Measurements from ENCODE around the gene KRTAP9-4.
"Not testable (repeated sequence)": the region's sequence is repeated elsewhere in the genome, so short reads cannot be mapped to it uniquely, and the experiment has no call there.

The KRTAP9-4 gene

DNA sequence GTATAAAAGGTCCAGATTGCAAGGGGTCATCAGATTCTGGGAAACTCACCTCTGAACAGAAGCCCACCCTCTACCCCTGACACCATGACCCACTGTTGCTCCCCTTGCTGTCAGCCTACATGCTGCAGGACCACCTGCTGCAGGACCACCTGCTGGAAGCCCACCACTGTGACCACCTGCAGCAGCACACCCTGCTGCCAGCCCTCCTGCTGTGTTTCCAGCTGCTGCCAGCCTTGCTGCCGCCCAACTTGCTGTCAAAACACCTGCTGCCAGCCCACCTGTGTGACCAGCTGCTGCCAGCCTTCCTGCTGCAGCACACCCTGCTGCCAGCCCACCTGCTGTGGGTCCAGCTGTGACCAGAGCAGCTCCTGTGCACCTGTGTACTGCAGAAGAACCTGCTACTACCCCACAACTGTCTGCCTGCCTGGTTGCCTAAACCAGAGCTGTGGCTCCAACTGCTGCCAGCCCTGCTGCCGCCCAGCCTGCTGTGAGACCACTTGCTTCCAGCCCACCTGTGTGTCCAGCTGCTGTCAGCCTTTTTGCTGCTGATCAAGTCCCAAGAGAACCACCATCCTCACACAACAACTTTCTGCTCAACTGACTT, at the start of gene KRTAP9-4:
Gene KRTAP9-4, plus strand, starts transcription at position 51 of the 604 bp plus-strand sequence. Its CDS starts 34 bp downstream, at position 85.
- DNase-seq (ENCODE audit: low read depth in 2 of 2) = not testable (repeated sequence)

DNA sequence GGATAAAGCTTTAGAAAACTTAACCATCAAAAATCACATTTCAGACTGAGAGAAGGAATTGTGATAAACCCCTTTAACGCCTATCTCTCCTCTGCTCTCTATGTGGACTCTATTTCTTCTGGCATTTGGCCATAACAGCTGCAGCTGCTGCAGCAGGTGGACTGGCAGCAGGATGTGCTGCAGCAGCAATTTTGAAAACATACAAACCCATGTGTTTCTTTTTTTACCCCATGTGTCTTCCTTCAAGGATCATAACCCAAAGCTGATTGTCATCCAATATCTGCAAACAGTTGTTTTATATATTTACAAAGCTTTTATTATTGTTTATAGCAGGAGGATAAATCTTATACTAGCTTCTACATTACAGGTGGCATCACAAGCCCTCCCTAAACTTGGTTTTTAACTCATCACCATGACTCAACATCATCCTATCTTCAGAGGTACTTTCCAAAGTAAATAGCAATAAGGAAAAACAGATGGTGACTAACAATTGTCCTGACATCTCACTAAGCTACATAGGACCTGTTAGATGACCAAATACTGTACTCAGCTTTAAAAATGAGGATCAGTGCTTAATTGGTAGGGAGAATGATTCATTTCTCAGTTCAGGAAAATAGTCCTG, 37.5 kb upstream of the KRTAP9-4 start:
- DNase-seq (ENCODE audit: low read depth in 2 of 2) = no peak

DNA sequence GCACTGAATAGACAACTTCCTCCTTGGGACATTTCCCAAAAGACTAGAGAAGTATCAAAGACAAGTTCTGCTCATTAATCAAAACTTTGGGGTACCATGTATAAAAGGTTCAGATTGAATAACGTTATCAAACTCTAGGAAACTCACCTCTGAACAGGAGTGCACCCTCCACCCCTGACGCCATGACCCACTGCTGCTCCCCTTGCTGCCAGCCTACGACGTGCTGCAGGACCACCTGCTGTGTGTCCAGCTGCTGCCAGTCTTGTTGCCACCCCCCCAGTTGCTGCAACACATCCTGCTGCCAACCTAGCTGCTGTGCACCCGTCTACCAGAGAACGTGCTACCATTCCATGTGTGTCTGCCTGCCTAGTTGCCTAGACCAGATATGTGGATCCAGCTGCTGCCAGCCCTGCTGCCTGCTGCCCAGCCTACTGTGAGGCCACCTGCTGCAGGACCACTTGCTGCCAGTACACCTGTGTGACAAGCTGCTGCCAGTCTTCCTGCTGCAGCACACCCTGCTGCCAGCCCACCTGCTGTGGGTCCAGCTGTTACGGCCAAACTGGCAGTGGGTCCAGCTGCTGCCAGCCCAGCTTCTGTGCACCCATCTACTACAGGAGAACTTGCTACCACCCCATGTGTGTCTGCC, 36.8 kb upstream of the KRTAP9-4 start:
- no peak for DNase-seq (ENCODE audit: low read depth in 2 of 2)

- no peak for DNase-seq (ENCODE audit: low read depth in 2 of 2)
Measured at GRCh38 chr17:41215681-41216080, 33.8 kb upstream of the KRTAP9-4 start.

DNA sequence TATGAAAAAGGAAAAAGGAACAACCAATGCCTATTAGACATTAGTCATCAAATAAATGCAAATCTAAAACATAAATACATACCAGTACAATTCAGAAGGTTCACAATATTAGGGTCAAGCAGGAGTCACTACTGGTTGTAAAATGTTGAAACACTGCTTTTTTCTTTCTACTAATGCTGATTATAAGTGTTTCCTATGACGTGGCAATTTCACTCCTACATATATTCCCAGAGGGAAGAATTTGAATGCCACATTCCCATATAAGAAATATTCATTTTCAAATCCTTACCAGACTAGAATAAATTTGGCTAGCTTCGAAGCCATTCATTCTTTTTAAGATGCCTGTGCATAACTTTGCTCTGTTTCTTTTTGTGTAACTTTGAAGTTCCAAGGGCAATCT, 25.7 kb upstream of the KRTAP9-4 start:
- DNase-seq (ENCODE audit: low read depth in 2 of 2) = no peak

- no peak for DNase-seq (ENCODE audit: low read depth in 2 of 2)
Measured at GRCh38 chr17:41226051-41226450, 23.4 kb upstream of the KRTAP9-4 start.

DNA sequence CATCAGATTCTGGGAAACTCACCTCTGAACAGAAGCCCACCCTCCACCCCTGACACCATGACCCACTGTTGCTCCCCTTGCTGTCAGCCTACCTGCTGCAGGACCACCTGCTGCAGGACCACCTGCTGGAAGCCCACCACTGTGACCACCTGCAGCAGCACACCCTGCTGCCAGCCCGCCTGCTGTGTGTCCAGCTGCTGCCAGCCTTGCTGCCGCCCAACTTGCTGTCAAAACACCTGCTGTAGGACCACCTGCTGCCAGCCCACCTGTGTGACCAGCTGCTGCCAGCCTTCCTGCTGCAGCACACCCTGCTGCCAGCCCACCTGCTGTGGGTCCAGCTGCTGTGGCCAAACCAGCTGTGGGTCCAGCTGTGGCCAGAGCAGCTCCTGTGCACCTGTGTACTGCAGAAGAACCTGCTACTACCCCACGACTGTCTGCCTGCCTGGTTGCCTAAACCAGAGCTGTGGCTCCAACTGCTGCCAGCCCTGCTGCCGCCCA, 22.8 kb upstream of the KRTAP9-4 start, which contains the start of gene KRTAP9-2:
Gene KRTAP9-2, plus strand, starts transcription at position 51 of the 498 bp plus-strand sequence. Its CDS starts 7 bp downstream, at position 58.
- DNase-seq (ENCODE audit: low read depth in 2 of 2) = not testable (repeated sequence)

- DNase-seq (ENCODE audit: low read depth in 2 of 2) = no peak
Measured at GRCh38 chr17:41230094-41230493, 19.4 kb upstream of the KRTAP9-4 start.

DNA sequence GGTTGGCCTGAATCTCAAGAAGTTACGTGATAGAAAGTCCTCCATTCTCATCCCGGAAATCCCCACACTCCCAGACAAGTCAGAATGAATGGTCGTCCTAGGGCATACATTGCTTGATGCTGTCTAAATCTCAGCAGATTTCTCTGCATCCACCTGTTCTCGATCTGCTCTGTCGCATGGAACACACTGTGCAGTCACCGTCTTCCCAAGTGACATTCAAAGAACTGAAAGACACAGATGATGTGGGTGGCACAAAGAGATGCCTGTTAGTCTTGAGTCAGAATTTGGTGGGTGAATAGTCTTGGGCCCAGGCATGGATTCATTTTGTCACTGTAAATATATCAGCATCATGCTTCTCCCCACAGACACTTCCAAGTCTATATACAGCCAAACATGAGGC, 17.8 kb upstream of the KRTAP9-4 start:
- DNase-seq (ENCODE audit: low read depth in 2 of 2) = no peak

DNA sequence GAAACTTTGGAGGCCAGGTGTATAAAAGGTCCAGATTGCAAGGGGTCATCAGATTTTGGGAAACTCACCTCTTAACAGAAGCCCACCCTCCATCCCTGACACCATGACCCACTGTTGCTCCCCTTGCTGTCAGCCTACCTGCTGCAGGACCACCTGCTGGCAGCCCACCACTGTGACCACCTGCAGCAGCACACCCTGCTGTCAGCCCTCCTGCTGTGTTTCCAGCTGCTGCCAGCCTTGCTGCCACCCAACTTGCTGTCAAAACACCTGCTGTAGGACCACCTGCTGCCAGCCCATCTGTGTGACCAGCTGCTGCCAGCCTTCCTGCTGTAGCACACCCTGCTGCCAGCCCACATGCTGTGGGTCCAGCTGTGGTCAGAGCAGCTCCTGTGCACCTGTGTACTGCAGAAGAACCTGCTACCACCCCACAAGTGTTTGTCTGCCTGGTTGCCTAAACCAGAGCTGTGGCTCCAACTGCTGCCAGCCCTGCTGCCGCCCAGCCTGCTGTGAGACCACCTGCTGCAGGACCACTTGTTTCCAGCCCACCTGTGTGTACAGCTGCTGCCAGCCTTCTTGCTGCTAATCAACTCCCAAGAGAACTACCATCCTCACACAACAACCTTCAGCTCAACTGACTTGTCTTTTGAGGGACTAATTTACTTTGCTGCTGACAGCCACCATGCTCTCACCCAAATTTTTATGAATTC, 16.9 kb upstream of the KRTAP9-4 start, which contains the start of gene KRTAP9-3:
Gene KRTAP9-3, plus strand, starts transcription at position 51 of the 707 bp plus-strand sequence. Its CDS starts 53 bp downstream, at position 104.
- not testable (repeated sequence) for DNase-seq (ENCODE audit: low read depth in 2 of 2)

DNA sequence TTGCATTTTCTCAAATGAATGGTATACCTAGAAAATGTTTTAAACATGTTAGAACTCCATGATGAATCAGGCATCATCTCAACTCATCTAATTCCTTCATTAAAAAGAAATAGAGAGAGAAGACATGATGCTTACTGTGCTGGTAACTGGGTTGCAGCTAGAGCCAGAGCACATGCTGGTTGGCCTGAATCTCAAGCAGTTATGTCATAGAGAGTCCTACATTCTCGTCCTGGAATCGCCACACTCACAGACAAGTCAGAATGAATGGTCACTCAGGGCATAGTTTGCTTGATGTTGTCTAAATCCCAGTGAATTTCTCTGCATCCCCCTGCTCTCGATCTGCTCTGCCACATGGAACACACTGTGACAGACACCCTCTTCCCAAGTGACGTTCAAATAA, 12.4 kb upstream of the KRTAP9-4 start:
- DNase-seq (ENCODE audit: low read depth in 2 of 2) = not testable (repeated sequence)

- not testable (repeated sequence) for DNase-seq (ENCODE audit: low read depth in 2 of 2)
Measured at GRCh38 chr17:41237949-41238437, 11.5 kb upstream of the KRTAP9-4 start, which contains the start of gene KRTAP9-8. Gene KRTAP9-8, plus strand, starts transcription at chr17:41237999. Its CDS starts 53 bp downstream, at chr17:41238052.

DNA sequence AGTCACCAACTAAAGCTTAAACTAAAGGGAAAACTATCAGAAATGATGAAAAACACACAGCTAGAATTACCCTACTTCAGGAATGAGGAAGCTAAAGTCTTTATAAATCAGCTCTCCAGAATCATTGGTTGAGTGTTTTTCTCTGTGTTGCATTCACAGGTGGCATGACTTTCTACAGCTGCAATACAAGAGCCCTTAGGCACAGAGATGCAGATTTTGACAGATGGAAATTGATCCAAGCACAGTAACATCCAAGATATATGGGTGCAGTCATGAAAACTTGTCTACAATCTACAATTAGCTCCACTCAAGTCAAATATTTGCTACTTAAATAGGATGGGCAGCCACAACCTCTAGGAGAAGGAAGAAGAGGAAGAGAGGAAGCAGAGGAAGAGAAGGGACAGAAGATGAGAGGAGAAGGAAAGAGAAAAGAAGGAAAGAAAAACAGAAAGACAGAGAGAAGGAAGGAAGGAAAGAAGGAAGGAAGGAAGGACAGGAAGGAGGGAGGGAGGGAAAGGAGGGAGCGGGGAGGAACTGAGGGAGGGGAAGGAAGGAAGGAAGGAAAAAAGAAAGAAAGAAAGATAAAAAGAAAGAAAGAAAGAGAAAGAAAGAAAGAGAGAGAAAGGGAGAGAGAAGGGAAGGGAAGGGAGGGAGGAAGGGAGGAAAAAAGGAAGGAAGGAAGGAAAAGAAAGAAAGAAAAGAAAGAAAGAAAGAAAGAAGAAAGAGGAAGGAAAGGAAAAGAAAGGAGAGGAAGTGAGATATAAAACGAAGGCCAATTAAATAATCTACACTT, 2.3 kb upstream of the KRTAP9-4 start:
- DNase-seq (ENCODE audit: low read depth in 2 of 2) = not testable (repeated sequence)

DNA sequence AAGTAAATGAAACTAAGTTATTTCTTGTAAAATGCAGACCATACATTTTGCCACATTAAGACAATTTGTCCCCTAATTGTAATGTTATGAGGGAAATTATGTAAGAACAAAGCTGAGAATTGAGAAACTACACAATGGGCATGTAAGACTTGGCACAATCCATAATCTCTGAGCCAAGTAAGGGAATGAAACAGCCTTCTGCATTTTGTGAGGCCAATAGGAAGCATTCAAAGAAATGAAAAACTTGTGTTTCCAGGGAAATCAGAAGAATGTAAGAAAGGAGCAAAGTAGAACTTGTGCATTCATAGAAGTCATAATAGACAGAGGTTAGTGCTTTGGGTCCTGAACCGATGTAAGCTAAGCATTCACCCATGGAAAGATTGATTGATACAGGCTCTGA, 1.8 kb downstream of the KRTAP9-4 start:
- DNase-seq (ENCODE audit: low read depth in 2 of 2) = no peak

- DNase-seq (ENCODE audit: low read depth in 2 of 2) = no peak
Measured at GRCh38 chr17:41254861-41255260, 5.4 kb downstream of the KRTAP9-4 start.

DNA sequence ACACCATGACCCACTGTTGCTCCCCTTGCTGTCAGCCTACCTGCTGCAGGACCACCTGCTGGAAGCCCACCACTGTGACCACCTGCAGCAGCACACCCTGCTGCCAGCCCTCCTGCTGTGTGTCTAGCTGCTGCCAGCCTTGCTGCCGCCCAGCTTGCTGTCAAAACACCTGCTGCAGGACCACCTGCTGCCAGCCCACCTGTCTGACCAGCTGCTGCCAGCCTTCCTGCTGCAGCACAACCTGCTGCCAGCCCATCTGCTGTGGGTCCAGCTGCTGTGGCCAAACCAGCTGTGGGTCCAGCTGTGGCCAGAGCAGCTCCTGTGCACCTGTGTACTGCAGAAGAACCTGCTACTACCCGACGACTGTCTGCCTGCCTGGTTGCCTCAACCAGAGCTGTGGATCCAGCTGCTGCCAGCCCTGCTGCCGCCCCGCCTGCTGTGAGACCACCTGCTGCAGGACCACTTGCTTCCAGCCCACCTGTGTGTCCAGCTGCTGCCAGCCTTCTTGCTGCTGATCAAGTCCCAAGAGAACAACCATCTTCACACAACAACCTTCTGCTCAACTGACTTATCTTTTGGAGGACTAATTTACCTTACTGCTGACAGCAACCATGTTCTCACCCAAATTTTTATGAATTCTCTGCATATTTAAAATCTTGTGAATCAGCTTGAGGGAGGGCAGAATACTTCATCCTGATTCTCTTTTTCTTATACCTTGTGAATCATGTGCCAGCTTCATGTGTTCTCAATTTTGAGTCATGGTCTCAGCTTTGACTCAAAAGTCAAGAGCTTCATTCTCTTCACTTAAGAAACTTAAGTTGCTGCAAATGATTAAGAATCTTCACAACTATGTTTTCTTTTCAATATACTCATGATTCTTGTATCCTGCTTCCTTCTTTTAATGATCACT, 6.1 kb downstream of the KRTAP9-4 start, which contains the start of gene KRTAP9-9:
Gene KRTAP9-9, plus strand, starts transcription at position 4 of the 910 bp plus-strand sequence.
- DNase-seq (ENCODE audit: low read depth in 2 of 2) = not testable (repeated sequence)

DNA sequence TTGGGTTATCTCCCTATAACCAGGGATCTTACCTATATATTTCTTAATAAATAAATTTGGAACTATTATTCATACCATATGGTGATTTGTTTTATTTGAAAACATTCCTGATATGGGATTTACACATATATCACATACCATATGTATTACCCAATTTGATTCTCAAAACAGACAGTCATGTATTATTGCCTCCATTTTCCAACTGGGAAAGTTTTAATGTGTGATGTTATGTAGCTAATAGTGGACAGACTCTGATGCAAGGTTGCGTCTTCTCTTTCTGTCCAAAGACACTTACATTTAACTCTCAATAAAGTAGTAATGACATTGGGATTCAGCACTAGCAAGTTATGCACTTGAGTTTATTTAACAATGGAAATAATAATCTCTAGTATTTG, 6.8 kb downstream of the KRTAP9-4 start:
- DNase-seq (ENCODE audit: low read depth in 2 of 2) = no peak

GRCh38 chr17:41258406-41258805, 8.9 kb downstream of the KRTAP9-4 start:
- DNase-seq (ENCODE audit: low read depth in 2 of 2) = no peak

DNA sequence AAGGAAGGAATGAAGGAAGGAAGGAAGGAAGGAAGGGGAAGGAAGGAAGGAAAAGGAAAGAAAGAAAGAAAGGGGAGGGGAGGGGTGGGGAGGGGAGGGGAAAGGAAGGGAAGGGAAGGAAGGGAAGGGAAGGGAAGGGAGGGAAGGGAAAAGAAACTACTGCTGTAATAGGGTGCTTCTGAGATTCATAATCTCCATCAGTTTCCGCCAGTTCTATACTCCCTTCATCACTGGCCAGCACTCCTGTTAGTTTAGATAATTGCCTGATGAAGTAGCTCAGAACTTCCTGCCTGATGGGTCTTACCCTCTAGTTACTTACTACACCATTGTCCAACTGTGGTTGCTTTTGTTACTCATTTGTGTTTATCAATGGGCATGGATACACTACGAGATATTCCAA, 13.7 kb downstream of the KRTAP9-4 start:
- no peak for DNase-seq (ENCODE audit: low read depth in 2 of 2)

- DNase-seq (ENCODE audit: low read depth in 2 of 2) = no peak
Measured at GRCh38 chr17:41264599-41264998, 15.1 kb downstream of the KRTAP9-4 start.

Measured in stimulated activated CD4-positive, alpha-beta T cell treated with anti-CD3 and anti-CD28 coated beads, Interleukin-4, amount 100 ng/mL, for 48 hours (primary cell).